ENCODE measurements around the gene MRPS6. TPM values are rescaled to one million over a fixed set of nuclear protein-coding genes. Genes with fewer than 3 reads are reported as not detected.

The MRPS6 gene
- 24.6 and 26.4 TPM in 2 replicates for total RNA-seq

- no peak for DNase-seq (ENCODE audit: extremely low read depth, low read depth, low spot score)
Measured at GRCh38 chr21:34073032-34073748, at the start of gene MRPS6, which contains the start of gene SLC5A3. TSS of gene MRPS6 (plus strand) at chr21:34073578. CDS start at chr21:34073701, 123 bp downstream. TSS of gene SLC5A3 (plus strand) at chr21:34073578. CDS start at chr21:34095199, 21,621 bp downstream.

- no peak for DNase-seq (ENCODE audit: extremely low read depth, low read depth, low spot score)
Measured at GRCh38 chr21:34023691-34024373, 49.5 kb upstream of the MRPS6 start.

- no peak for DNase-seq (ENCODE audit: extremely low read depth, low read depth, low spot score)
Measured at GRCh38 chr21:34024374-34024693, 49.0 kb upstream of the MRPS6 start.

- DNase-seq (ENCODE audit: extremely low read depth, low read depth, low spot score): no peak
Measured at GRCh38 chr21:34027721-34028461, 45.5 kb upstream of the MRPS6 start.

- DNase-seq (ENCODE audit: extremely low read depth, low read depth, low spot score): peak; percentile 44
Measured at GRCh38 chr21:34029743-34030528, 43.4 kb upstream of the MRPS6 start.

GRCh38 chr21:34031835-34032370 is 41.5 kb upstream of the MRPS6 start:
- DNase-seq (ENCODE audit: extremely low read depth, low read depth, low spot score): no peak

GRCh38 chr21:34034369-34035014 is 38.9 kb upstream of the MRPS6 start:
- DNase-seq (ENCODE audit: extremely low read depth, low read depth, low spot score): no peak

- DNase-seq (ENCODE audit: extremely low read depth, low read depth, low spot score): no peak
Measured at GRCh38 chr21:34035619-34036354, 37.6 kb upstream of the MRPS6 start.

- DNase-seq (ENCODE audit: extremely low read depth, low read depth, low spot score): no peak
Measured at GRCh38 chr21:34037009-34037795, 36.2 kb upstream of the MRPS6 start.

- DNase-seq (ENCODE audit: extremely low read depth, low read depth, low spot score): no peak
Measured at GRCh38 chr21:34039678-34040382, 33.5 kb upstream of the MRPS6 start.

- no peak for DNase-seq (ENCODE audit: extremely low read depth, low read depth, low spot score)
Measured at GRCh38 chr21:34042735-34043134, 30.6 kb upstream of the MRPS6 start.

- DNase-seq (ENCODE audit: extremely low read depth, low read depth, low spot score): no peak
Measured at GRCh38 chr21:34043333-34043732, 30.0 kb upstream of the MRPS6 start.

GRCh38 chr21:34046917-34047316 is 26.5 kb upstream of the MRPS6 start:
- no peak for DNase-seq (ENCODE audit: extremely low read depth, low read depth, low spot score)

GRCh38 chr21:34047835-34048234 is 25.5 kb upstream of the MRPS6 start:
- DNase-seq (ENCODE audit: extremely low read depth, low read depth, low spot score): no peak

GRCh38 chr21:34052171-34052570 is 21.2 kb upstream of the MRPS6 start:
- no peak for DNase-seq (ENCODE audit: extremely low read depth, low read depth, low spot score)

- no peak for DNase-seq (ENCODE audit: extremely low read depth, low read depth, low spot score)
Measured at GRCh38 chr21:34054259-34054658, 19.1 kb upstream of the MRPS6 start.

GRCh38 chr21:34055615-34056014 is 17.8 kb upstream of the MRPS6 start:
- DNase-seq (ENCODE audit: extremely low read depth, low read depth, low spot score): no peak

GRCh38 chr21:34061983-34062382 is 11.4 kb upstream of the MRPS6 start:
- no peak for DNase-seq (ENCODE audit: extremely low read depth, low read depth, low spot score)

Data from glomerular endothelial cell (primary cell).